CD14-positive monocyte (primary cell): ENCODE results near the gene SLC36A2. TPM values are rescaled to one million over a fixed set of nuclear protein-coding genes. Genes with fewer than 3 reads are reported as not detected.

ENCODE experiments used
- DNase-seq, 3 donors: peaks; one replicate each; pipeline ENCODE4 v3.0.0-alpha.2; 2011 to 2022
- H2AFZ ChIP-seq: 2 replicates; pipeline ENCODE4 v1.6.0; 2012; ENCODE audit warnings: mild to moderate bottlenecking, low read depth, low read length, inconsistent platforms; ENCODE audit not compliant: insufficient read depth, poor library complexity, severe bottlenecking
- H3K27ac ChIP-seq, 2 donors: 1 replicate in 1 of 2; 2 replicates in 1 of 2; pipeline ENCODE4 v1.5.1; 2012 to 2013; ENCODE audit warnings: low read length in 2 of 2, control low read depth in 1 of 2, inconsistent platforms in 1 of 2, low read depth in 1 of 2, mild to moderate bottlenecking in 1 of 2
- H3K27me3 ChIP-seq, 2 donors: one replicate each; pipeline versions ENCODE4 v1.6.0 to v1.6.1; 2011 to 2013; ENCODE audit warnings: low read length in 2 of 2; ENCODE audit not compliant: control insufficient read depth in 2 of 2, insufficient read depth in 2 of 2
- H3K36me3 ChIP-seq, 2 donors: replicated peaks in 1 of 2; 1 replicate in 1 of 2; 2 replicates in 1 of 2; pipeline versions ENCODE4 v1.5.1 to v1.6.1; 2012 to 2013; ENCODE audit warnings: low read length in 2 of 2, control low read depth in 1 of 2, inconsistent platforms in 1 of 2, mild to moderate bottlenecking in 1 of 2; ENCODE audit not compliant: insufficient read depth in 2 of 2, control insufficient read depth in 1 of 2
- H3K4me1 ChIP-seq, 2 donors: 1 replicate in 1 of 2; 2 replicates in 1 of 2; pipeline versions ENCODE4 v1.5.1 to v1.6.1; 2012 to 2013; ENCODE audit warnings: low read length in 2 of 2, control low read depth in 1 of 2, inconsistent platforms in 1 of 2, mild to moderate bottlenecking in 1 of 2, moderate library complexity in 1 of 2; ENCODE audit not compliant: insufficient read depth in 2 of 2, control insufficient read depth in 1 of 2
- H3K4me2 ChIP-seq: replicated peaks from 2 replicates; pipeline ENCODE3; 2012; ENCODE audit warnings: low read length, moderate library complexity, mild to moderate bottlenecking; ENCODE audit not compliant: poor library complexity, severe bottlenecking; ENCODE audit errors: extremely low read depth
- H3K4me3 ChIP-seq, 3 experiments: fragments of 200-600 bp in 1 of 3; sonication (generic) in 1 of 3; replicated peaks in 1 of 3; 1 replicate in 2 of 3; 2 replicates in 1 of 3; pipeline ENCODE4 v1.5.1; 2011 to 2013; ENCODE audit warnings: low read length in 3 of 3, mild to moderate bottlenecking in 3 of 3, control low read depth in 2 of 3, low read depth in 2 of 3, inconsistent platforms in 1 of 3, moderate library complexity in 1 of 3
- H3K79me2 ChIP-seq: 2 replicates; pipeline ENCODE4 v1.6.0; 2012; ENCODE audit warnings: mild to moderate bottlenecking, control low read depth, inconsistent platforms, low read length, moderate library complexity; ENCODE audit not compliant: insufficient read depth
- H3K9ac ChIP-seq: 2 replicates; pipeline ENCODE4 v1.6.0; 2017; ENCODE audit warnings: low read length, mild to moderate bottlenecking; ENCODE audit not compliant: insufficient read depth, poor library complexity, severe bottlenecking
- H3K9me3 ChIP-seq, 2 donors: replicated peaks in 1 of 2; 1 replicate in 1 of 2; 2 replicates in 1 of 2; pipeline versions ENCODE4 v1.5.1 to v1.6.1; 2012 to 2013; ENCODE audit warnings: low read length in 2 of 2, control low read depth in 1 of 2; ENCODE audit not compliant: control insufficient read depth in 1 of 2, insufficient read depth in 1 of 2
- H4K20me1 ChIP-seq: 2 replicates; pipeline ENCODE4 v1.6.0; 2012; ENCODE audit warnings: mild to moderate bottlenecking, low read length, control low read depth, moderate library complexity; ENCODE audit not compliant: insufficient read depth
- H3K27ac Mint-ChIP-seq, 7 donors: one replicate each; pipeline ENCODE4 v1.8.0; 2020; ENCODE audit warnings: mild to moderate bottlenecking in 7 of 7, mixed read lengths in 7 of 7, moderate library complexity in 6 of 7, inconsistent platforms in 2 of 7
- H3K27me3 Mint-ChIP-seq, 3 donors: one replicate each; pipeline ENCODE4 v1.8.0; 2021 to 2022; ENCODE audit warnings: low read depth in 3 of 3, mild to moderate bottlenecking in 3 of 3, mixed read lengths in 3 of 3, moderate library complexity in 3 of 3, inconsistent platforms in 1 of 3
- H3K36me3 Mint-ChIP-seq, 2 donors: one replicate each; pipeline ENCODE4 v1.8.0; 2020; ENCODE audit warnings: mixed read lengths in 2 of 2, inconsistent platforms in 1 of 2, mild to moderate bottlenecking in 1 of 2
- H3K4me1 Mint-ChIP-seq: one replicate; pipeline ENCODE4 v1.8.0; 2020; ENCODE audit warnings: mild to moderate bottlenecking, mixed read lengths
- H3K4me3 Mint-ChIP-seq, 2 donors: one replicate each; pipeline ENCODE4 v1.8.0; 2020; ENCODE audit warnings: mild to moderate bottlenecking in 2 of 2, mixed read lengths in 2 of 2, moderate library complexity in 1 of 2
- H3K9me3 Mint-ChIP-seq, 7 donors: one replicate each; pipeline ENCODE4 v1.8.0; 2020 to 2022; ENCODE audit warnings: mixed read lengths in 7 of 7, mild to moderate bottlenecking in 6 of 7, moderate library complexity in 6 of 7, inconsistent platforms in 2 of 7
- CTCF ChIP-seq: fragments of 200-600 bp; IDR thresholded peaks from one replicate; pipeline ENCODE4 v1.8.0; 2022; ENCODE audit warnings: antibody characterized with exemption, mild to moderate bottlenecking
- WGBS: methylation state at CpG from one replicate; pipeline ENCODE4 v1.1.5; 2013; ENCODE audit warnings: missing lambda C conversion rate; ENCODE audit not compliant: insufficient coverage; 5-methylcytosine and 5-hydroxymethylcytosine counted together
- intact Hi-C, 2 donors: fragments of 100-400 bp; cut with micrococcal nuclease; formaldehyde crosslinking; loops; one replicate each; pipeline versions ENCODE4 v1.15.0 to v1.15.1; 2023
- polyA plus RNA-seq, 3 donors: library from polyadenylated mRNA; depleted of rRNA in 1 of 3; unstranded in 2 of 3; stranded (reverse) in 1 of 3; fragments of 300-500 nt in 2 of 3; fragments of >200 nt in 1 of 3; fragmentation: Illumina TruSeq in 2 of 3; gene quantifications; 1 replicate in 2 of 3; 2 replicates in 1 of 3; pipeline ENCODE4 v1.2.3, GENCODE V29; 2012 to 2021

Gene SLC36A2
- polyA plus RNA-seq, 3 donors: not detected

- H3K9ac ChIP-seq: no peak overlapping the region
- H3K27me3 ChIP-seq: peaks cover 0 to 8% of the 10 kb centered on the region in 2 donors
- Mint-ChIP-seq H3K27ac (no peak overlapping the region), H3K27me3 (peaks cover 3 to 12% (median 8%) of the 10 kb centered on the region in 3 donors), H3K4me1 (no peaks in the 10 kb centered on the region), H3K4me3 (no peak overlapping the region), H3K36me3 (no peaks in the 10 kb centered on the region), H3K9me3 (peaks cover 0 to 10% (median 4%) of the 10 kb centered on the region in 7 donors)
- H2AFZ ChIP-seq: no peak overlapping the region
- H4K20me1 ChIP-seq: no peaks in the 10 kb centered on the region
- no peak overlapping the region for H3K4me3 ChIP-seq
- no peaks in the 10 kb centered on the region for H3K79me2 ChIP-seq
- no peak for DNase-seq
- intact Hi-C loops: no loop called here
- no peak for TF ChIP-seq CTCF
- no peak overlapping the region for H3K27ac ChIP-seq
- no peaks in the 10 kb centered on the region for H3K36me3 ChIP-seq
- H3K4me2 ChIP-seq: no peak overlapping the region
- H3K4me1 ChIP-seq: no peaks in the 10 kb centered on the region
- WGBS: no CpG with 5 or more reads among the region's 2 CpGs
- H3K9me3 ChIP-seq: peaks cover 0 to 6% of the 10 kb centered on the region in 2 donors
Observed at GRCh38 chr5:151382576-151382975, 35.2 kb upstream of the SLC36A2 start.

- H3K4me1 ChIP-seq: no peaks in the 10 kb centered on the region
- H3K9me3 ChIP-seq: peaks cover 0 to 6% of the 10 kb centered on the region in 2 donors
- no peak overlapping the region for H3K4me2 ChIP-seq
- H2AFZ ChIP-seq: no peak overlapping the region
- Mint-ChIP-seq H3K27ac (no peak overlapping the region), H3K9me3 (peaks cover 0 to 11% (median 7%) of the 10 kb centered on the region in 7 donors), H3K27me3 (peaks cover 3 to 12% (median 4%) of the 10 kb centered on the region in 3 donors), H3K36me3 (no peaks in the 10 kb centered on the region), H3K4me3 (no peak overlapping the region), H3K4me1 (no peaks in the 10 kb centered on the region)
- WGBS: 95% methylated on average over 6 of the region's 6 CpGs
- no peak overlapping the region for H3K9ac ChIP-seq
- H3K4me3 ChIP-seq: no peak overlapping the region
- no peak for TF ChIP-seq CTCF
- DNase-seq: no peak
- no peaks in the 10 kb centered on the region for H3K36me3 ChIP-seq
- no peaks in the 10 kb centered on the region for H4K20me1 ChIP-seq
- intact Hi-C loops: no loop called here
- no peak overlapping the region for H3K27ac ChIP-seq
- no peaks in the 10 kb centered on the region for H3K79me2 ChIP-seq
- H3K27me3 ChIP-seq: peaks cover 0 to 4% of the 10 kb centered on the region in 2 donors
Observed at GRCh38 chr5:151381899-151382298, 34.5 kb upstream of the SLC36A2 start.
